HepG2 (cell line): ENCODE data around the gene HAGH. TPM values are rescaled to one million over a fixed set of nuclear protein-coding genes. Genes with fewer than 3 reads are reported as not detected.

ENCODE experiments used
- CREM ChIP-seq, 2 experiments: sonication (generic) in 1 of 2; formaldehyde crosslinking in 1 of 2; IDR thresholded peaks; 2 replicates each; pipeline versions ENCODE4 v1.4.0 to v1.6.1; 2016 to 2020; ENCODE audit warnings: antibody characterized with exemption in 1 of 2, mild to moderate bottlenecking in 1 of 2, missing genetic modification reagents in 1 of 2
- FOXA1 ChIP-seq, 2 experiments: fragments of 450-650 bp in 1 of 2; sonication (generic) in 1 of 2; formaldehyde crosslinking in 1 of 2; IDR thresholded peaks; 2 replicates each; pipeline versions ENCODE4 v1.4.0 to v1.6.1; 2016 to 2020; ENCODE audit warnings: missing genetic modification reagents in 1 of 2
- ISX ChIP-seq: sonication (generic); formaldehyde crosslinking; conservative IDR thresholded peaks from 2 replicates; pipeline ENCODE4 v1.5.0; 2020; ENCODE audit warnings: missing genetic modification reagents
- KMT2B ChIP-seq: IDR thresholded peaks from 2 replicates; pipeline ENCODE4 v1.6.1; 2016; ENCODE audit warnings: missing genetic modification reagents, missing compliant biosample characterization
- MTA1 ChIP-seq: sonication (generic); formaldehyde crosslinking; IDR thresholded peaks from 2 replicates; pipeline ENCODE4 v1.4.0; 2020; ENCODE audit warnings: missing genetic modification reagents, mild to moderate bottlenecking, borderline replicate concordance
- NFE2L1 ChIP-seq: sonication (generic); formaldehyde crosslinking; IDR thresholded peaks from 2 replicates; pipeline ENCODE4 v1.4.0; 2020; ENCODE audit warnings: missing genetic modification reagents, mild to moderate bottlenecking, borderline replicate concordance
- RAD21 ChIP-seq: fragments of 450-650 bp; formaldehyde crosslinking; IDR thresholded peaks from 2 replicates; pipeline ENCODE4 v1.5.0; 2020; ENCODE audit warnings: mild to moderate bottlenecking
- SALL1 ChIP-seq: sonication (generic); formaldehyde crosslinking; IDR thresholded peaks from 2 replicates; pipeline ENCODE4 v1.8.0; 2022; ENCODE audit warnings: mild to moderate bottlenecking, missing genetic modification reagents
- SRSF1 ChIP-seq: fragments of 200-400 bp; formaldehyde crosslinking; optimal IDR thresholded peaks from 2 replicates; pipeline ENCODE3; 2017; ENCODE audit warnings: mild to moderate bottlenecking, low read depth, low read length, moderate library complexity
- ZBTB3 ChIP-seq: sonication (generic); formaldehyde crosslinking; IDR thresholded peaks from 2 replicates; pipeline ENCODE4 v1.4.0; 2020; ENCODE audit warnings: low read depth, mild to moderate bottlenecking, moderate library complexity, missing genetic modification reagents, borderline replicate concordance
- ZFP36 ChIP-seq: fragments of 150-350 bp; IDR thresholded peaks from 2 replicates; pipeline ENCODE4 v1.6.1; 2018; ENCODE audit warnings: borderline replicate concordance, low read length, low read depth; ENCODE audit not compliant: partially characterized antibody
- ZNF569 ChIP-seq: sonication (generic); formaldehyde crosslinking; IDR thresholded peaks from 2 replicates; pipeline ENCODE4 v1.5.0; 2020; ENCODE audit warnings: mild to moderate bottlenecking, missing genetic modification reagents, moderate library complexity, borderline replicate concordance
- ZNF766 ChIP-seq: sonication (generic); formaldehyde crosslinking; IDR thresholded peaks from 2 replicates; pipeline ENCODE4 v1.5.0; 2020; ENCODE audit warnings: missing genetic modification reagents, borderline replicate concordance
- ZNF879 ChIP-seq: sonication (generic); formaldehyde crosslinking; IDR thresholded peaks from 2 replicates; pipeline ENCODE4 v1.8.1; 2023; ENCODE audit warnings: missing genetic modification reagents
- polyA plus RNA-seq, 8 experiments: library from polyadenylated mRNA; depleted of rRNA in 3 of 8; stranded (reverse) in 7 of 8; unstranded in 1 of 8; fragments of >200 nt; fragmentation: Illumina TruSeq in 4 of 8; extraction: Trizol in 4 of 8; gene quantifications; 2 replicates each; pipeline versions ENCODE4 v1.2.1 to v1.2.3, GENCODE V29; 2011 to 2016; ENCODE audit warnings: low read depth in 4 of 8, missing spikeins in 1 of 8, mixed read lengths in 1 of 8; ENCODE audit not compliant: insufficient read depth in 1 of 8
- total RNA-seq, 5 experiments: library from RNA; depleted of rRNA; stranded (reverse); fragments of >200 nt; fragmentation: Illumina TruSeq; extraction: Trizol; gene quantifications; 2 replicates each; pipeline ENCODE4 v1.2.3, GENCODE V29; 2016; ENCODE audit warnings: low read depth in 1 of 5
- TF ChIP-seq, protein P1 (sequence below): sonication (generic); formaldehyde crosslinking; IDR thresholded peaks from 2 replicates; pipeline ENCODE4 v1.4.0; 2020; ENCODE audit warnings: mild to moderate bottlenecking, missing genetic modification reagents
- TF ChIP-seq, protein P2 (sequence below): sonication (generic); formaldehyde crosslinking; IDR thresholded peaks from 2 replicates; pipeline ENCODE4 v1.8.0; 2023; ENCODE audit warnings: mild to moderate bottlenecking, missing genetic modification reagents
- TF ChIP-seq, protein P3 (sequence below): sonication (generic); formaldehyde crosslinking; IDR thresholded peaks from 2 replicates; pipeline ENCODE4 v1.8.1; 2023; ENCODE audit warnings: missing genetic modification reagents, inconsistent platforms, borderline replicate concordance
- TF ChIP-seq, protein P4 (sequence below): IDR thresholded peaks from 2 replicates; pipeline ENCODE4 v1.6.1; 2016
- TF ChIP-seq, protein P5 (sequence below): fragments of 450-650 bp; IDR thresholded peaks from 2 replicates; pipeline ENCODE4 v1.6.1; 2016

Gene HAGH
- total and polyA plus RNA-seq, 2 of the 13 experiments (the other 11 are each of a cell fraction or from before 2014, with no cell fraction given), result 70.4 to 95.4 TPM

DNA sequence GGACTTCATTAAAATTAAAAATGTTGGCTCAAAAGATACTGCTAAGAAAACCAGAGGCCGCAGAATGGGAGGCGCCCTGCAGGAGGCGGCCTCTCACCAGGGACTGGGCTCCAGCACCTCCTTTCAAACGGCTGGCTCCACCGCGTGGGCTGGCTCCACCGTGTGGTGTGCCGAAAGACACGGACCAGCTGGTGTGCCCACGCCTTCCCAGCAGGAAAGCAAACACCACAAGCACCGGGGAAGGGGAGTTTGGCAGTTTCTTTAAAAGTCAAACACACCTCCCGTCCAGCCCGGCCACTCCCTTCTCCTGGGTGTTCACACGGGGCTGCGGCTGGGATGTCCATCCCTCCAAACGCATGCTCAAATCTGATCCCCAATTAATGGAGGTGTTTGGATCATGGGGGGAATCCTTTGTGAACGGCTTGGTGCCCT is 13.9 kb downstream of the HAGH start (continued):
- TF ChIP-seq NFE2L1 (CRISPR knock-in tag) (no peak), MTA1 (CRISPR knock-in tag) (peak; percentile 34; the same call in 1 of the 2 replicates), ZNF569 (CRISPR knock-in tag) (no peak), CREM (IDR thresholded peaks at IDR 0.05) (no peak), CREM (CRISPR knock-in tag; IDR thresholded peaks at IDR 0.05) (no peak), KMT2B (CRISPR knock-in tag) (no peak), ZFP36 (no peak), ZBTB3 (CRISPR knock-in tag) (no peak), ISX (CRISPR knock-in tag) (no peak), SRSF1 (no peak), SALL1 (CRISPR knock-in tag) (peak; percentile 64; the same call in 1 of the 2 replicates), RAD21 (CRISPR knock-in tag) (peak; percentile 95), ZNF879 (CRISPR knock-in tag) (no peak), ZNF766 (CRISPR knock-in tag) (no peak), FOXA1 (IDR thresholded peaks at IDR 0.05) (no peak), FOXA1 (CRISPR knock-in tag; IDR thresholded peaks at IDR 0.05) (0 out of 2 replicates have a peak, but pooled peaks have one; percentile 22)
- TF ChIP-seq, protein P1, sequence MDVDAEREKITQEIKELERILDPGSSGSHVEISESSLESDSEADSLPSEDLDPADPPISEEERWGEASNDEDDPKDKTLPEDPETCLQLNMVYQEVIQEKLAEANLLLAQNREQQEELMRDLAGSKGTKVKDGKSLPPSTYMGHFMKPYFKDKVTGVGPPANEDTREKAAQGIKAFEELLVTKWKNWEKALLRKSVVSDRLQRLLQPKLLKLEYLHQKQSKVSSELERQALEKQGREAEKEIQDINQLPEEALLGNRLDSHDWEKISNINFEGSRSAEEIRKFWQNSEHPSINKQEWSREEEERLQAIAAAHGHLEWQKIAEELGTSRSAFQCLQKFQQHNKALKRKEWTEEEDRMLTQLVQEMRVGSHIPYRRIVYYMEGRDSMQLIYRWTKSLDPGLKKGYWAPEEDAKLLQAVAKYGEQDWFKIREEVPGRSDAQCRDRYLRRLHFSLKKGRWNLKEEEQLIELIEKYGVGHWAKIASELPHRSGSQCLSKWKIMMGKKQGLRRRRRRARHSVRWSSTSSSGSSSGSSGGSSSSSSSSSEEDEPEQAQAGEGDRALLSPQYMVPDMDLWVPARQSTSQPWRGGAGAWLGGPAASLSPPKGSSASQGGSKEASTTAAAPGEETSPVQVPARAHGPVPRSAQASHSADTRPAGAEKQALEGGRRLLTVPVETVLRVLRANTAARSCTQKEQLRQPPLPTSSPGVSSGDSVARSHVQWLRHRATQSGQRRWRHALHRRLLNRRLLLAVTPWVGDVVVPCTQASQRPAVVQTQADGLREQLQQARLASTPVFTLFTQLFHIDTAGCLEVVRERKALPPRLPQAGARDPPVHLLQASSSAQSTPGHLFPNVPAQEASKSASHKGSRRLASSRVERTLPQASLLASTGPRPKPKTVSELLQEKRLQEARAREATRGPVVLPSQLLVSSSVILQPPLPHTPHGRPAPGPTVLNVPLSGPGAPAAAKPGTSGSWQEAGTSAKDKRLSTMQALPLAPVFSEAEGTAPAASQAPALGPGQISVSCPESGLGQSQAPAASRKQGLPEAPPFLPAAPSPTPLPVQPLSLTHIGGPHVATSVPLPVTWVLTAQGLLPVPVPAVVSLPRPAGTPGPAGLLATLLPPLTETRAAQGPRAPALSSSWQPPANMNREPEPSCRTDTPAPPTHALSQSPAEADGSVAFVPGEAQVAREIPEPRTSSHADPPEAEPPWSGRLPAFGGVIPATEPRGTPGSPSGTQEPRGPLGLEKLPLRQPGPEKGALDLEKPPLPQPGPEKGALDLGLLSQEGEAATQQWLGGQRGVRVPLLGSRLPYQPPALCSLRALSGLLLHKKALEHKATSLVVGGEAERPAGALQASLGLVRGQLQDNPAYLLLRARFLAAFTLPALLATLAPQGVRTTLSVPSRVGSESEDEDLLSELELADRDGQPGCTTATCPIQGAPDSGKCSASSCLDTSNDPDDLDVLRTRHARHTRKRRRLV (CRISPR knock-in tag), result no peak
- TF ChIP-seq, protein P2, sequence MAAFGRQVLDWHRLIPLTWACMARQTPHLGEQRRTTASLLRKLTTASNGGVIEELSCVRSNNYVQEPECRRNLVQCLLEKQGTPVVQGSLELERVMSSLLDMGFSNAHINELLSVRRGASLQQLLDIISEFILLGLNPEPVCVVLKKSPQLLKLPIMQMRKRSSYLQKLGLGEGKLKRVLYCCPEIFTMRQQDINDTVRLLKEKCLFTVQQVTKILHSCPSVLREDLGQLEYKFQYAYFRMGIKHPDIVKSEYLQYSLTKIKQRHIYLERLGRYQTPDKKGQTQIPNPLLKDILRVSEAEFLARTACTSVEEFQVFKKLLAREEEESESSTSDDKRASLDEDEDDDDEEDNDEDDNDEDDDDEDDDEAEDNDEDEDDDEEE (CRISPR knock-in tag), result no peak
- TF ChIP-seq, protein P3, sequence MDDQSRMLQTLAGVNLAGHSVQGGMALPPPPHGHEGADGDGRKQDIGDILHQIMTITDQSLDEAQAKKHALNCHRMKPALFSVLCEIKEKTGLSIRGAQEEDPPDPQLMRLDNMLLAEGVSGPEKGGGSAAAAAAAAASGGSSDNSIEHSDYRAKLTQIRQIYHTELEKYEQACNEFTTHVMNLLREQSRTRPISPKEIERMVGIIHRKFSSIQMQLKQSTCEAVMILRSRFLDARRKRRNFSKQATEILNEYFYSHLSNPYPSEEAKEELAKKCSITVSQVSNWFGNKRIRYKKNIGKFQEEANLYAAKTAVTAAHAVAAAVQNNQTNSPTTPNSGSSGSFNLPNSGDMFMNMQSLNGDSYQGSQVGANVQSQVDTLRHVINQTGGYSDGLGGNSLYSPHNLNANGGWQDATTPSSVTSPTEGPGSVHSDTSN (CRISPR knock-in tag), result no peak
- TF ChIP-seq, protein P4, sequence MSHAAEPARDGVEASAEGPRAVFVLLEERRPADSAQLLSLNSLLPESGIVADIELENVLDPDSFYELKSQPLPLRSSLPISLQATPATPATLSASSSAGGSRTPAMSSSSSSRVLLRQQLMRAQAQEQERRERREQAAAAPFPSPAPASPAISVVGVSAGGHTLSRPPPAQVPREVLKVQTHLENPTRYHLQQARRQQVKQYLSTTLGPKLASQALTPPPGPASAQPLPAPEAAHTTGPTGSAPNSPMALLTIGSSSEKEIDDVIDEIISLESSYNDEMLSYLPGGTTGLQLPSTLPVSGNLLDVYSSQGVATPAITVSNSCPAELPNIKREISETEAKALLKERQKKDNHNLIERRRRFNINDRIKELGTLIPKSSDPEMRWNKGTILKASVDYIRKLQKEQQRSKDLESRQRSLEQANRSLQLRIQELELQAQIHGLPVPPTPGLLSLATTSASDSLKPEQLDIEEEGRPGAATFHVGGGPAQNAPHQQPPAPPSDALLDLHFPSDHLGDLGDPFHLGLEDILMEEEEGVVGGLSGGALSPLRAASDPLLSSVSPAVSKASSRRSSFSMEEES (CRISPR knock-in tag), result no peak
- TF ChIP-seq, protein P5, sequence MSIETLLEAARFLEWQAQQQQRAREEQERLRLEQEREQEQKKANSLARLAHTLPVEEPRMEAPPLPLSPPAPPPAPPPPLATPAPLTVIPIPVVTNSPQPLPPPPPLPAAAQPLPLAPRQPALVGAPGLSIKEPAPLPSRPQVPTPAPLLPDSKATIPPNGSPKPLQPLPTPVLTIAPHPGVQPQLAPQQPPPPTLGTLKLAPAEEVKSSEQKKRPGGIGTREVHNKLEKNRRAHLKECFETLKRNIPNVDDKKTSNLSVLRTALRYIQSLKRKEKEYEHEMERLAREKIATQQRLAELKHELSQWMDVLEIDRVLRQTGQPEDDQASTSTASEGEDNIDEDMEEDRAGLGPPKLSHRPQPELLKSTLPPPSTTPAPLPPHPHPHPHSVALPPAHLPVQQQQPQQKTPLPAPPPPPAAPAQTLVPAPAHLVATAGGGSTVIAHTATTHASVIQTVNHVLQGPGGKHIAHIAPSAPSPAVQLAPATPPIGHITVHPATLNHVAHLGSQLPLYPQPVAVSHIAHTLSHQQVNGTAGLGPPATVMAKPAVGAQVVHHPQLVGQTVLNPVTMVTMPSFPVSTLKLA, result 0 out of 2 replicates have a peak, but pooled peaks have one; percentile 15
